C4-2B (cell line): ENCODE measurements around the gene CS.

Experiments
- H3K27ac ChIP-seq: fragments of 450-650 bp; 2 replicates; pipeline ENCODE4 v1.5.1; 2017
- ZFX ChIP-seq: fragments of 450-650 bp; IDR thresholded peaks from 2 replicates; pipeline ENCODE4 v1.6.1; 2017
- TF ChIP-seq, protein P1 (sequence below): fragments of 450-650 bp; conservative IDR thresholded peaks from 2 replicates; pipeline ENCODE4 v1.5.1; 2017; ENCODE audit warnings: mild to moderate bottlenecking

Gene CS

GRCh38 chr12:56260921-56261320 lies 39.2 kb downstream of the CS start:
- TF ChIP-seq, protein P1, sequence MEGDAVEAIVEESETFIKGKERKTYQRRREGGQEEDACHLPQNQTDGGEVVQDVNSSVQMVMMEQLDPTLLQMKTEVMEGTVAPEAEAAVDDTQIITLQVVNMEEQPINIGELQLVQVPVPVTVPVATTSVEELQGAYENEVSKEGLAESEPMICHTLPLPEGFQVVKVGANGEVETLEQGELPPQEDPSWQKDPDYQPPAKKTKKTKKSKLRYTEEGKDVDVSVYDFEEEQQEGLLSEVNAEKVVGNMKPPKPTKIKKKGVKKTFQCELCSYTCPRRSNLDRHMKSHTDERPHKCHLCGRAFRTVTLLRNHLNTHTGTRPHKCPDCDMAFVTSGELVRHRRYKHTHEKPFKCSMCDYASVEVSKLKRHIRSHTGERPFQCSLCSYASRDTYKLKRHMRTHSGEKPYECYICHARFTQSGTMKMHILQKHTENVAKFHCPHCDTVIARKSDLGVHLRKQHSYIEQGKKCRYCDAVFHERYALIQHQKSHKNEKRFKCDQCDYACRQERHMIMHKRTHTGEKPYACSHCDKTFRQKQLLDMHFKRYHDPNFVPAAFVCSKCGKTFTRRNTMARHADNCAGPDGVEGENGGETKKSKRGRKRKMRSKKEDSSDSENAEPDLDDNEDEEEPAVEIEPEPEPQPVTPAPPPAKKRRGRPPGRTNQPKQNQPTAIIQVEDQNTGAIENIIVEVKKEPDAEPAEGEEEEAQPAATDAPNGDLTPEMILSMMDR = no peak
- no peak for TF ChIP-seq ZFX
- H3K27ac ChIP-seq = no peak overlapping the region

DNA sequence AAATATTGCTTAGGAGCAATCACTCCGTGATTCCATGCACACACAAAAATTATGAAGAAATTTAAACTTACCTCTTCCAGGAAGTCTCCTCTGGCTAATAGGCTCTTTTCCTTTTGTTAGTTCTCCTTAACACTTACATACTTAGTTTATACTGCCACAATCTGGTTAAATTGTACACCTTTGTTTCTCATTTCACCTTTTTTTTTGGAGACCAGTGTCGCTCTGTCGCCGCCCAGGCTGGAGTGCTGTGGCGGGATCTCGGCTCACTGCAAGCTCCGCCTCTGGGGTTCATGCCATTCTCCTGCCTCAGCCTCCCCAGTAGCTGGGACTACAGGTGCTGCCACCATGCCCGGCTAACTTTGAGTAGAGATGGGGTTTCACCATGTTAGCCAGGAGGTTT lies 39.8 kb downstream of the CS start:
- H3K27ac ChIP-seq = no peak overlapping the region
- no peak for TF ChIP-seq ZFX
- TF ChIP-seq, protein P1 = no peak

GRCh38 chr12:56258820-56259183 lies 41.3 kb downstream of the CS start:
- H3K27ac ChIP-seq = peak overlapping the region; percentile 80
- TF ChIP-seq, protein P1 = no peak; the same call in 1 of the 2 replicates
- TF ChIP-seq ZFX = no peak

GRCh38 chr12:56258068-56258819 lies 41.9 kb downstream of the CS start, which contains the start of gene ANKRD52:
Gene ANKRD52, minus strand, starts transcription at chr12:56258384. Its CDS starts 115 bp downstream, at chr12:56258269.
- TF ChIP-seq, protein P1 = peak; percentile 96
- TF ChIP-seq ZFX = peak; percentile 100
- H3K27ac ChIP-seq = peak within 1 kb of the TSS; percentile 80

GRCh38 chr12:56257491-56258067 lies 42.6 kb downstream of the CS start:
- peak overlapping the region; percentile 80 for H3K27ac ChIP-seq

GRCh38 chr12:56257071-56257470 lies 43.1 kb downstream of the CS start:
- peak overlapping the region; percentile 80 for H3K27ac ChIP-seq

More at GRCh38 chr12:56257491-56258067, 42.6 kb downstream of the CS start:
- no peak for TF ChIP-seq ZFX
- TF ChIP-seq, protein P1 = no peak

More at GRCh38 chr12:56257071-56257470, 43.1 kb downstream of the CS start:
- no peak for TF ChIP-seq ZFX
- TF ChIP-seq, protein P1 = no peak
